WTC11 (cell line): ENCODE results near the gene SGIP1. TPM values are rescaled to one million over a fixed set of nuclear protein-coding genes. Genes with fewer than 3 reads are reported as not detected.

Experiments
- ATAC-seq: fragments of 200-7000 bp; cut with Tn5 transposase; 2 replicates; pipeline ENCODE4 v1.10.0; 2021; ENCODE audit warnings: mild to moderate bottlenecking, moderate library complexity
- CTCF ChIA-PET: fragments of 300-600 bp; sonication (Branson Sonifier 250); formaldehyde crosslinking; loops from one replicate; lab custom pipeline; 2021; ENCODE audit warnings: antibody characterized with exemption; lab: Charles Lee
- POLR2A ChIA-PET: fragments of 350-600 bp; sonication (Branson Sonifier 250); formaldehyde crosslinking; loops from one replicate; lab custom pipeline; 2021; ENCODE audit warnings: antibody characterized with exemption; lab: Charles Lee
- DNase-seq: peaks from one replicate; pipeline ENCODE4 v3.0.0; 2021; ENCODE audit warnings: low spot score
- H3K27ac Mint-ChIP-seq: 2 replicates; pipeline ENCODE4 v1.8.0; 2021; ENCODE audit warnings: mixed read lengths
- H3K27me3 Mint-ChIP-seq: 2 replicates; pipeline ENCODE4 v1.8.0; 2021; ENCODE audit warnings: low read depth, mild to moderate bottlenecking, moderate library complexity, mixed read lengths
- H3K36me3 Mint-ChIP-seq: 2 replicates; pipeline ENCODE4 v1.8.0; 2021; ENCODE audit warnings: mixed read lengths
- H3K4me1 Mint-ChIP-seq: 2 replicates; pipeline ENCODE4 v1.8.0; 2022; ENCODE audit warnings: mixed read lengths
- H3K4me3 Mint-ChIP-seq: 2 replicates; pipeline ENCODE4 v1.8.0; 2021; ENCODE audit warnings: mild to moderate bottlenecking, moderate library complexity, mixed read lengths
- H3K9me3 Mint-ChIP-seq: 2 replicates; pipeline ENCODE4 v1.8.0; 2021; ENCODE audit warnings: mixed read lengths
- E2F5 ChIP-seq: sonication (generic); formaldehyde crosslinking; IDR thresholded peaks from 2 replicates; pipeline ENCODE4 v1.8.1; 2022; ENCODE audit warnings: mild to moderate bottlenecking, moderate library complexity, missing genetic modification reagents
- ELF4 ChIP-seq: sonication (generic); formaldehyde crosslinking; IDR thresholded peaks from 2 replicates; pipeline ENCODE4 v1.8.1; 2022; ENCODE audit warnings: low read depth, mild to moderate bottlenecking, moderate library complexity, missing genetic modification reagents
- FOXK1 ChIP-seq: sonication (generic); formaldehyde crosslinking; IDR thresholded peaks from 2 replicates; pipeline ENCODE4 v1.8.0; 2022; ENCODE audit warnings: mild to moderate bottlenecking, moderate library complexity, missing genetic modification reagents
- GRHL2 ChIP-seq: fragments of 250-450 bp; sonication (Bioruptor Pico); IDR thresholded peaks from 2 replicates; pipeline ENCODE4 v1.8.0; 2022; ENCODE audit warnings: mild to moderate bottlenecking, moderate library complexity; ENCODE audit not compliant: insufficient replicate concordance, severe bottlenecking
- IRF2 ChIP-seq: sonication (generic); formaldehyde crosslinking; IDR thresholded peaks from 2 replicates; pipeline ENCODE4 v1.8.0; 2022; ENCODE audit warnings: low read depth, missing genetic modification reagents, borderline replicate concordance
- JAZF1 ChIP-seq: fragments of 250-450 bp; sonication (Bioruptor Pico); IDR thresholded peaks from 2 replicates; pipeline ENCODE4 v1.9.0; 2021; ENCODE audit warnings: moderate library complexity, mild to moderate bottlenecking, inconsistent platforms
- JUN ChIP-seq: sonication (generic); formaldehyde crosslinking; IDR thresholded peaks from 2 replicates; pipeline ENCODE4 v1.8.0; 2023; ENCODE audit warnings: mild to moderate bottlenecking, missing genetic modification reagents
- RORB ChIP-seq: fragments of 250-450 bp; sonication (Bioruptor Pico); IDR thresholded peaks from 2 replicates; pipeline ENCODE4 v1.9.0; 2021; ENCODE audit warnings: mild to moderate bottlenecking
- SMAD3 ChIP-seq: sonication (generic); formaldehyde crosslinking; IDR thresholded peaks from 2 replicates; pipeline ENCODE4 v1.8.0; 2022; ENCODE audit warnings: missing genetic modification reagents, mild to moderate bottlenecking, borderline replicate concordance
- SMAD4 ChIP-seq: sonication (generic); formaldehyde crosslinking; IDR thresholded peaks from 2 replicates; pipeline ENCODE4 v1.8.0; 2022; ENCODE audit warnings: mild to moderate bottlenecking, missing genetic modification reagents
- SOX15 ChIP-seq: fragments of 250-450 bp; sonication (Bioruptor Pico); IDR thresholded peaks from 2 replicates; pipeline ENCODE4 v1.9.0; 2021; ENCODE audit warnings: mild to moderate bottlenecking
- USF1 ChIP-seq: sonication (generic); formaldehyde crosslinking; IDR thresholded peaks from 2 replicates; pipeline ENCODE4 v1.8.0; 2022; ENCODE audit warnings: mild to moderate bottlenecking, missing genetic modification reagents
- ZBTB21 ChIP-seq: sonication (generic); formaldehyde crosslinking; IDR thresholded peaks from 2 replicates; pipeline ENCODE4 v1.8.1; 2023; ENCODE audit warnings: mild to moderate bottlenecking, missing genetic modification reagents, borderline replicate concordance
- ZBTB43 ChIP-seq: sonication (generic); formaldehyde crosslinking; IDR thresholded peaks from 2 replicates; pipeline ENCODE4 v1.8.1; 2023; ENCODE audit warnings: mild to moderate bottlenecking, missing genetic modification reagents
- ZNF263 ChIP-seq: sonication (generic); formaldehyde crosslinking; IDR thresholded peaks from 2 replicates; pipeline ENCODE4 v1.8.1; 2022; ENCODE audit warnings: low read depth, mild to moderate bottlenecking, moderate library complexity, missing genetic modification reagents
- ZNF416 ChIP-seq: fragments of 250-450 bp; sonication (Bioruptor Pico); IDR thresholded peaks from 2 replicates; pipeline ENCODE4 v1.9.0; 2021; ENCODE audit warnings: mild to moderate bottlenecking, inconsistent platforms
- ZNF423 ChIP-seq: fragments of 250-450 bp; sonication (Bioruptor Pico); IDR thresholded peaks from 2 replicates; pipeline ENCODE4 v2.1.2; 2022; ENCODE audit warnings: mild to moderate bottlenecking, moderate library complexity
- ZNF512 ChIP-seq: sonication (generic); formaldehyde crosslinking; IDR thresholded peaks from 2 replicates; pipeline ENCODE4 v1.8.1; 2022; ENCODE audit warnings: missing genetic modification reagents, borderline replicate concordance
- ZNF532 ChIP-seq: fragments of 250-450 bp; sonication (Bioruptor Pico); IDR thresholded peaks from 2 replicates; pipeline ENCODE4 v1.9.0; 2021; ENCODE audit warnings: mild to moderate bottlenecking, borderline replicate concordance
- ZNF671 ChIP-seq: fragments of 250-450 bp; sonication (Bioruptor Pico); IDR thresholded peaks from 2 replicates; pipeline ENCODE4 v1.8.0; 2021; ENCODE audit warnings: mild to moderate bottlenecking
- total RNA-seq: library from RNA; stranded (reverse); gene quantifications from 3 replicates; pipeline ENCODE4 v1.2.3, GENCODE V29; 2021
- TF ChIP-seq, protein P1 (sequence below): sonication (generic); formaldehyde crosslinking; IDR thresholded peaks from 2 replicates; pipeline ENCODE4 v1.8.1; 2023; ENCODE audit warnings: mild to moderate bottlenecking, missing genetic modification reagents, borderline replicate concordance
- TF ChIP-seq, protein P2 (sequence below): fragments of 250-450 bp; sonication (Bioruptor Pico); IDR thresholded peaks from 2 replicates; pipeline ENCODE4 v2.1.2; 2022; ENCODE audit warnings: mild to moderate bottlenecking, moderate library complexity

SGIP1 gene
- total RNA-seq, 1 experiment from 2014 or later: 3.9 TPM

DNA sequence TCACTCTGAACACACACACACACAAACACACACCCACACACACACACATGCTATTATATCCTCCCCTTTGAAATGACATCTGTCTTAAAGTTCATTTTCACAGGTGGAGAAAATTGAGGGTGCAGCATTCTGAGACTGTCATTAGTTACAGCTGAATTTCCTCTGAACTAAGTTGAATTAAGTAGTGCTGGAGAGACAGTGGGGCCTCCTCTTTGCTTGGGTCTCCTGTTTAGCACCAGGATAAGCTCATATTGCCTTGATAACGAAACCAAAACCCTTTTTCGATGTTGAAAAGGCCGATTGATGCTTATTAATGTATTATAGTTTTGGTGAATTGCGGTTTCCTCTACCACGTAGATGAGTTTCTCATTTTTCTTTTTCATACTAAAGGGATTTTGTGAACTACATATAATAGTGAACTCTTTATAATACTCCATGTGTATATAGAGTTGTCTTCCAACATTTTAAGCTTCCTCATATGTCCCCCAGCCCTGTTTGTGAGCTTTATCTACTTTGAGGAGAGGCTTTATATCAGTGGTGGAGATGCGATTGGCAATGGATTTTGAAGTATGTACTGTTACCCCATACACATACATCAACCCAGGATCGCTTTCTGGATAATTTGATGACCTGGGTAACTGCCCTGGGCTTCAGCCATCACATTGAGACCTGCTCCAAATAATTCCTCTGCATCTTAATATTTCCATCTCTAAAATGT is 235.7 kb downstream of the SGIP1 start (continued):
- TF ChIP-seq ZNF532 (no peak), GRHL2 (CRISPR knock-in tag) (no peak), ELF4 (no peak), RORB (CRISPR knock-in tag) (no peak), JUN (no peak), ZBTB21 (CRISPR knock-in tag) (no peak)
- TF ChIP-seq, protein P1, sequence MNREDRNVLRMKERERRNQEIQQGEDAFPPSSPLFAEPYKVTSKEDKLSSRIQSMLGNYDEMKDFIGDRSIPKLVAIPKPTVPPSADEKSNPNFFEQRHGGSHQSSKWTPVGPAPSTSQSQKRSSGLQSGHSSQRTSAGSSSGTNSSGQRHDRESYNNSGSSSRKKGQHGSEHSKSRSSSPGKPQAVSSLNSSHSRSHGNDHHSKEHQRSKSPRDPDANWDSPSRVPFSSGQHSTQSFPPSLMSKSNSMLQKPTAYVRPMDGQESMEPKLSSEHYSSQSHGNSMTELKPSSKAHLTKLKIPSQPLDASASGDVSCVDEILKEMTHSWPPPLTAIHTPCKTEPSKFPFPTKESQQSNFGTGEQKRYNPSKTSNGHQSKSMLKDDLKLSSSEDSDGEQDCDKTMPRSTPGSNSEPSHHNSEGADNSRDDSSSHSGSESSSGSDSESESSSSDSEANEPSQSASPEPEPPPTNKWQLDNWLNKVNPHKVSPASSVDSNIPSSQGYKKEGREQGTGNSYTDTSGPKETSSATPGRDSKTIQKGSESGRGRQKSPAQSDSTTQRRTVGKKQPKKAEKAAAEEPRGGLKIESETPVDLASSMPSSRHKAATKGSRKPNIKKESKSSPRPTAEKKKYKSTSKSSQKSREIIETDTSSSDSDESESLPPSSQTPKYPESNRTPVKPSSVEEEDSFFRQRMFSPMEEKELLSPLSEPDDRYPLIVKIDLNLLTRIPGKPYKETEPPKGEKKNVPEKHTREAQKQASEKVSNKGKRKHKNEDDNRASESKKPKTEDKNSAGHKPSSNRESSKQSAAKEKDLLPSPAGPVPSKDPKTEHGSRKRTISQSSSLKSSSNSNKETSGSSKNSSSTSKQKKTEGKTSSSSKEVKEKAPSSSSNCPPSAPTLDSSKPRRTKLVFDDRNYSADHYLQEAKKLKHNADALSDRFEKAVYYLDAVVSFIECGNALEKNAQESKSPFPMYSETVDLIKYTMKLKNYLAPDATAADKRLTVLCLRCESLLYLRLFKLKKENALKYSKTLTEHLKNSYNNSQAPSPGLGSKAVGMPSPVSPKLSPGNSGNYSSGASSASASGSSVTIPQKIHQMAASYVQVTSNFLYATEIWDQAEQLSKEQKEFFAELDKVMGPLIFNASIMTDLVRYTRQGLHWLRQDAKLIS (CRISPR knock-in tag): no peak

GRCh38 chr1:66770240-66770639 is 236.3 kb downstream of the SGIP1 start:
- Mint-ChIP-seq H3K27me3 (no peaks in the 10 kb centered on the region), H3K4me3 (no peak overlapping the region), H3K36me3 (no peaks in the 10 kb centered on the region), H3K4me1 (no peaks in the 10 kb centered on the region), H3K9me3 (no peaks in the 10 kb centered on the region), H3K27ac (no peak overlapping the region)
- ATAC-seq (no peak), DNase-seq (no peak)
- ChIA-PET POLR2A (no interaction called here), CTCF (no interaction called here)
- TF ChIP-seq SMAD4 (CRISPR knock-in tag) (no peak), ZNF512 (CRISPR knock-in tag) (no peak), USF1 (CRISPR knock-in tag) (no peak), IRF2 (CRISPR knock-in tag) (no peak), ZBTB43 (no peak), ZNF423 (CRISPR knock-in tag) (no peak), SOX15 (CRISPR knock-in tag) (no peak), E2F5 (CRISPR knock-in tag) (no peak), ZNF416 (no peak), ZNF263 (no peak), FOXK1 (CRISPR knock-in tag) (no peak), JAZF1 (CRISPR knock-in tag) (no peak), ZNF671 (CRISPR knock-in tag) (no peak), SMAD3 (no peak)
- TF ChIP-seq, protein P2, sequence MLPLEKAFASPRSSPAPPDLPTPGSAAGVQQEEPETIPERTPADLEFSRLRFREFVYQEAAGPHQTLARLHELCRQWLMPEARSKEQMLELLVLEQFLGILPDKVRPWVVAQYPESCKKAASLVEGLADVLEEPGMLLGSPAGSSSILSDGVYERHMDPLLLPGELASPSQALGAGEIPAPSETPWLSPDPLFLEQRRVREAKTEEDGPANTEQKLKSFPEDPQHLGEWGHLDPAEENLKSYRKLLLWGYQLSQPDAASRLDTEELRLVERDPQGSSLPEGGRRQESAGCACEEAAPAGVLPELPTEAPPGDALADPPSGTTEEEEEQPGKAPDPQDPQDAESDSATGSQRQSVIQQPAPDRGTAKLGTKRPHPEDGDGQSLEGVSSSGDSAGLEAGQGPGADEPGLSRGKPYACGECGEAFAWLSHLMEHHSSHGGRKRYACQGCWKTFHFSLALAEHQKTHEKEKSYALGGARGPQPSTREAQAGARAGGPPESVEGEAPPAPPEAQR: no peak
